ENCODE results near the gene EPB41L2. TPM values are rescaled to one million over a fixed set of nuclear protein-coding genes. Genes with fewer than 3 reads are reported as not detected.

EPB41L2 gene
- total RNA-seq, 1 experiment from 2014 or later = 199 TPM

DNA sequence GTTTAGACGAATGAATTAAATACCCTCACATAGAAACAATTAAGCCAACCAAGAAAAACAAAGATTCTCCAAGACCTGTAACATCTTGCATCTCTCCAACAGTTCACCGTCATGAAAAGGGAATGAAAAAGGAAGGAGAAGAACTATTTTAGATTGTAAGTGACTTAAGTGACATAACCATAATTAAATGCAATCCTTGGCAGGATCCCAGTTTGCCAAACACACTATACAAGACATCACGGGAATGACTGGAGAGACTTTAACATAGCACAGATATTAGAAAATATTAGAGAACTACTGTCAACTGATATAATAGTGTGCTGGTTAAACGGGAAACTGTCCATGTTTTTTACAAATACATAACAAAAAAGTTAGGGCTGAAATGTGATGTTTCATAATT lies 22.2 kb downstream of the EPB41L2 start:
- intact Hi-C loops (cut with micrococcal nuclease; ENCODE audit: unreplicated experiment) (no loop called here), in situ Hi-C loops (cut with HindIII; ENCODE audit: low pct_unique_long_range_greater_than_20kb, low sequenced_read_pairs) (no loop called here)
- Histone ChIP-seq H3K27ac (ENCODE audit: low read length) (no peak overlapping the region), H3K36me3 (ENCODE audit: control insufficient read depth, insufficient read depth, low read length) (no peaks in the 10 kb centered on the region), H3K4me3 (ENCODE audit: low read depth in 2 of 2, low read length in 2 of 2) (no peak overlapping the region), H3K9me3 (ENCODE audit: control insufficient read depth, insufficient read depth, low read depth, low read length) (no peaks in the 10 kb centered on the region), H3K4me1 (ENCODE audit: control insufficient read depth, insufficient read depth, low read length) (peaks cover 48% of the 10 kb centered on the region), H3K27me3 (ENCODE audit: control insufficient read depth, insufficient read depth, low read length) (no peaks in the 10 kb centered on the region)
- TF ChIP-seq, protein P1, sequence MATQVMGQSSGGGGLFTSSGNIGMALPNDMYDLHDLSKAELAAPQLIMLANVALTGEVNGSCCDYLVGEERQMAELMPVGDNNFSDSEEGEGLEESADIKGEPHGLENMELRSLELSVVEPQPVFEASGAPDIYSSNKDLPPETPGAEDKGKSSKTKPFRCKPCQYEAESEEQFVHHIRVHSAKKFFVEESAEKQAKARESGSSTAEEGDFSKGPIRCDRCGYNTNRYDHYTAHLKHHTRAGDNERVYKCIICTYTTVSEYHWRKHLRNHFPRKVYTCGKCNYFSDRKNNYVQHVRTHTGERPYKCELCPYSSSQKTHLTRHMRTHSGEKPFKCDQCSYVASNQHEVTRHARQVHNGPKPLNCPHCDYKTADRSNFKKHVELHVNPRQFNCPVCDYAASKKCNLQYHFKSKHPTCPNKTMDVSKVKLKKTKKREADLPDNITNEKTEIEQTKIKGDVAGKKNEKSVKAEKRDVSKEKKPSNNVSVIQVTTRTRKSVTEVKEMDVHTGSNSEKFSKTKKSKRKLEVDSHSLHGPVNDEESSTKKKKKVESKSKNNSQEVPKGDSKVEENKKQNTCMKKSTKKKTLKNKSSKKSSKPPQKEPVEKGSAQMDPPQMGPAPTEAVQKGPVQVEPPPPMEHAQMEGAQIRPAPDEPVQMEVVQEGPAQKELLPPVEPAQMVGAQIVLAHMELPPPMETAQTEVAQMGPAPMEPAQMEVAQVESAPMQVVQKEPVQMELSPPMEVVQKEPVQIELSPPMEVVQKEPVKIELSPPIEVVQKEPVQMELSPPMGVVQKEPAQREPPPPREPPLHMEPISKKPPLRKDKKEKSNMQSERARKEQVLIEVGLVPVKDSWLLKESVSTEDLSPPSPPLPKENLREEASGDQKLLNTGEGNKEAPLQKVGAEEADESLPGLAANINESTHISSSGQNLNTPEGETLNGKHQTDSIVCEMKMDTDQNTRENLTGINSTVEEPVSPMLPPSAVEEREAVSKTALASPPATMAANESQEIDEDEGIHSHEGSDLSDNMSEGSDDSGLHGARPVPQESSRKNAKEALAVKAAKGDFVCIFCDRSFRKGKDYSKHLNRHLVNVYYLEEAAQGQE (IDR thresholded peaks at IDR 0.05; ENCODE audit: insufficient read depth in 1 of 2, low read depth in 2 of 2, low read length in 1 of 2) = no peak
- TF ChIP-seq, protein P2, sequence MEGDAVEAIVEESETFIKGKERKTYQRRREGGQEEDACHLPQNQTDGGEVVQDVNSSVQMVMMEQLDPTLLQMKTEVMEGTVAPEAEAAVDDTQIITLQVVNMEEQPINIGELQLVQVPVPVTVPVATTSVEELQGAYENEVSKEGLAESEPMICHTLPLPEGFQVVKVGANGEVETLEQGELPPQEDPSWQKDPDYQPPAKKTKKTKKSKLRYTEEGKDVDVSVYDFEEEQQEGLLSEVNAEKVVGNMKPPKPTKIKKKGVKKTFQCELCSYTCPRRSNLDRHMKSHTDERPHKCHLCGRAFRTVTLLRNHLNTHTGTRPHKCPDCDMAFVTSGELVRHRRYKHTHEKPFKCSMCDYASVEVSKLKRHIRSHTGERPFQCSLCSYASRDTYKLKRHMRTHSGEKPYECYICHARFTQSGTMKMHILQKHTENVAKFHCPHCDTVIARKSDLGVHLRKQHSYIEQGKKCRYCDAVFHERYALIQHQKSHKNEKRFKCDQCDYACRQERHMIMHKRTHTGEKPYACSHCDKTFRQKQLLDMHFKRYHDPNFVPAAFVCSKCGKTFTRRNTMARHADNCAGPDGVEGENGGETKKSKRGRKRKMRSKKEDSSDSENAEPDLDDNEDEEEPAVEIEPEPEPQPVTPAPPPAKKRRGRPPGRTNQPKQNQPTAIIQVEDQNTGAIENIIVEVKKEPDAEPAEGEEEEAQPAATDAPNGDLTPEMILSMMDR (IDR thresholded peaks at IDR 0.05) = no peak
- TF ChIP-seq POLR2AphosphoS5 (IDR thresholded peaks at IDR 0.05; ENCODE audit: low read depth, low read length) = no peak
- TF ChIP-seq SIN3A (IDR thresholded peaks at IDR 0.05; ENCODE audit: borderline replicate concordance, insufficient read depth, low read depth, low read length) = no peak
- TF ChIP-seq TCF7L2 (IDR thresholded peaks at IDR 0.05; ENCODE audit: low read depth, low read length) = no peak
- BruUV-seq (replicated peaks) = no TSS peak
- DNase-seq (ENCODE audit: low read depth, low spot score) = no peak
- ATAC-seq = no peak
- CTCF ChIA-PET = interaction anchor here (0.6 kb wide), 1 partner anchor 586 kb away, joined by 3 read pairs; no protein-coding TSS in a partner anchor
- POLR2A ChIA-PET = no interaction called here

DNA sequence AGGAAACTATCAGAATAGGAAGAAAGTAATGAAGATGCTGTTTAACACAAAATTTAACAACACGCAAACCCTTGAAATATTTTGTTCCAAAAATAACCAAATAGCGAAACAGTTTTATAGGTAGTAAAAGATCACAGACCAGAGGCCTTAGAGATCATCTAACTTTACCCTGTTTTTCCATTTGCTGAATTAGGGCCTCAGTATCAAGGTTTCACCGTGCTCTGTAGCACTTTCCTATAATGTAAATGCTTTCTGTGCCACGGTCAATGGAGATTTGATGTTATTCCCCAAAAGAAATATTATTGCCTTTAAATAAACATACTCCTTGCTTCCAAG lies 23.7 kb downstream of the EPB41L2 start:
- Histone ChIP-seq H3K4me1 (ENCODE audit: control insufficient read depth, insufficient read depth, low read length) (peaks cover 47% of the 10 kb centered on the region), H3K9me3 (ENCODE audit: control insufficient read depth, insufficient read depth, low read depth, low read length) (no peaks in the 10 kb centered on the region), H3K4me3 (ENCODE audit: low read depth in 2 of 2, low read length in 2 of 2) (no peak overlapping the region), H3K27me3 (ENCODE audit: control insufficient read depth, insufficient read depth, low read length) (no peaks in the 10 kb centered on the region), H3K36me3 (ENCODE audit: control insufficient read depth, insufficient read depth, low read length) (no peaks in the 10 kb centered on the region), H3K27ac (ENCODE audit: low read length) (peak overlapping the region; percentile 64)
- ATAC-seq (no peak), DNase-seq (ENCODE audit: low read depth, low spot score) (no peak)
- TF ChIP-seq SIN3A (IDR thresholded peaks at IDR 0.05; ENCODE audit: borderline replicate concordance, insufficient read depth, low read depth, low read length) = no peak
- TF ChIP-seq POLR2AphosphoS5 (IDR thresholded peaks at IDR 0.05; ENCODE audit: low read depth, low read length) = no peak
- TF ChIP-seq, protein P1 (IDR thresholded peaks at IDR 0.05; ENCODE audit: insufficient read depth in 1 of 2, low read depth in 2 of 2, low read length in 1 of 2) = no peak
- TF ChIP-seq, protein P2 (IDR thresholded peaks at IDR 0.05) = no peak
- no peak for TF ChIP-seq TCF7L2 (IDR thresholded peaks at IDR 0.05; ENCODE audit: low read depth, low read length)
- no TSS peak for BruUV-seq (replicated peaks)
- intact Hi-C loops (cut with micrococcal nuclease; ENCODE audit: unreplicated experiment) = no loop called here
- ChIA-PET POLR2A (interaction anchor here (0.9 kb wide), 1 partner anchor 20 kb away, joined by 6 read pairs; no protein-coding TSS in a partner anchor), CTCF (no interaction called here)
- in situ Hi-C loops (cut with HindIII; ENCODE audit: low pct_unique_long_range_greater_than_20kb, low sequenced_read_pairs) = no loop called here
